DOHH2 (cell line): ENCODE data around the gene CPLX3.

ENCODE experiments used
- H3F3A ChIP-seq: fragments of 200-600 bp; sonication (generic), shearing (Covaris generic); 2 replicates; pipeline ENCODE4 v1.6.0; 2016; ENCODE audit warnings: antibody characterized with exemption, mild to moderate bottlenecking; ENCODE audit not compliant: control insufficient read depth, insufficient read depth
- H3K27ac ChIP-seq: fragments of 200-600 bp; sonication (generic); 2 replicates; pipeline ENCODE4 v1.5.1; 2014; ENCODE audit warnings: low read depth, mild to moderate bottlenecking, low read length, moderate library complexity
- H3K27me3 ChIP-seq: fragments of 200-600 bp; sonication (generic); 2 replicates; pipeline ENCODE4 v1.6.1; 2014; ENCODE audit warnings: mild to moderate bottlenecking, low read length, mixed read lengths; ENCODE audit not compliant: control insufficient read depth
- H3K36me3 ChIP-seq: fragments of 200-600 bp; sonication (generic); 2 replicates; pipeline ENCODE4 v1.6.1; 2014; ENCODE audit warnings: mild to moderate bottlenecking, low read length, moderate library complexity, mixed read lengths; ENCODE audit not compliant: control insufficient read depth
- H3K4me1 ChIP-seq: fragments of 200-600 bp; sonication (generic); 2 replicates; pipeline ENCODE4 v1.6.1; 2014; ENCODE audit warnings: mild to moderate bottlenecking, low read length, mixed read lengths; ENCODE audit not compliant: control insufficient read depth
- H3K4me2 ChIP-seq: fragments of 200-600 bp; sonication (generic); 2 replicates; pipeline ENCODE4 v1.6.0; 2014; ENCODE audit warnings: mild to moderate bottlenecking, low read length, moderate library complexity
- H3K4me3 ChIP-seq: fragments of 200-600 bp; sonication (generic); 2 replicates; pipeline ENCODE4 v1.5.1; 2014; ENCODE audit warnings: mild to moderate bottlenecking, low read length, mixed read lengths
- H3K79me2 ChIP-seq: fragments of 200-600 bp; sonication (generic); 2 replicates; pipeline ENCODE4 v1.6.1; 2014; ENCODE audit warnings: mild to moderate bottlenecking, low read length, mixed read lengths; ENCODE audit not compliant: control insufficient read depth
- H3K9me2 ChIP-seq: fragments of 200-600 bp; sonication (generic); replicated peaks from 2 replicates; pipeline ENCODE4 v1.6.1; 2014; ENCODE audit warnings: mild to moderate bottlenecking, low read length, mixed read lengths; ENCODE audit not compliant: control insufficient read depth
- H3K9me3 ChIP-seq: fragments of 200-600 bp; sonication (generic); 2 replicates; pipeline ENCODE4 v1.6.1; 2014; ENCODE audit warnings: antibody characterized with exemption, low read length, mixed read lengths; ENCODE audit not compliant: control insufficient read depth, insufficient read depth
- H4K20me1 ChIP-seq: fragments of 200-600 bp; sonication (generic); 2 replicates; pipeline ENCODE4 v1.6.0; 2014; ENCODE audit warnings: low read depth, mild to moderate bottlenecking, antibody characterized with exemption, low read length, moderate library complexity; ENCODE audit not compliant: control insufficient read depth, insufficient read depth
- CTCF ChIP-seq: fragments of 200-600 bp; sonication (generic); IDR thresholded peaks from one replicate; pipeline ENCODE4 v1.5.1; 2014; ENCODE audit warnings: antibody characterized with exemption, mild to moderate bottlenecking, low read depth, low read length; ENCODE audit not compliant: poor library complexity, severe bottlenecking
- EZH2phosphoT487 ChIP-seq: fragments of 200-600 bp; sonication (generic); IDR thresholded peaks from 2 replicates; pipeline ENCODE4 v1.6.1; 2017; ENCODE audit warnings: borderline replicate concordance, mild to moderate bottlenecking, antibody characterized with exemption, low read length, moderate library complexity, mixed read lengths

The CPLX3 gene

GRCh38 chr15:74823324-74823723 lies 3.1 kb upstream of the CPLX3 start:
- Histone ChIP-seq H3K79me2 (no peaks in the 10 kb centered on the region), H3F3A (no peaks in the 10 kb centered on the region), H3K4me1 (peaks cover 45% of the 10 kb centered on the region)

GRCh38 chr15:74824976-74825375 lies 1.5 kb upstream of the CPLX3 start:
- H3K9me2 ChIP-seq: no peaks in the 10 kb centered on the region
- H3K4me1 ChIP-seq: peaks cover 29% of the 10 kb centered on the region
- H3K27ac ChIP-seq: no peak overlapping the region
- H3K36me3 ChIP-seq: no peaks in the 10 kb centered on the region
- H3F3A ChIP-seq: no peaks in the 10 kb centered on the region
- H3K4me3 ChIP-seq: no peak overlapping the region
- no peaks in the 10 kb centered on the region for H3K9me3 ChIP-seq
- no peaks in the 10 kb centered on the region for H3K79me2 ChIP-seq
- no peak overlapping the region for H3K4me2 ChIP-seq
- no peaks in the 10 kb centered on the region for H4K20me1 ChIP-seq
- no peak for TF ChIP-seq CTCF
- TF ChIP-seq EZH2phosphoT487: no peak
- H3K27me3 ChIP-seq: peaks cover 20% of the 10 kb centered on the region

More at GRCh38 chr15:74823324-74823723, 3.1 kb upstream of the CPLX3 start:
- Histone ChIP-seq H3K4me3 (no peak overlapping the region), H3K9me3 (no peaks in the 10 kb centered on the region), H3K9me2 (no peaks in the 10 kb centered on the region), H3K27ac (no peak overlapping the region), H3K27me3 (peaks cover 12% of the 10 kb centered on the region; the same call in 1 of the 2 replicates), H3K36me3 (no peaks in the 10 kb centered on the region), H3K4me2 (no peak overlapping the region), H4K20me1 (no peaks in the 10 kb centered on the region)
- TF ChIP-seq EZH2phosphoT487 (no peak), CTCF (no peak)

- Histone ChIP-seq H3K4me2 (no peak overlapping the region), H3K79me2 (no peaks in the 10 kb centered on the region), H3K4me1 (peaks cover 20% of the 10 kb centered on the region), H3K36me3 (no peaks in the 10 kb centered on the region), H3K9me2 (no peaks in the 10 kb centered on the region), H3K4me3 (no peak overlapping the region), H3K27me3 (peaks cover 20% of the 10 kb centered on the region), H3K27ac (no peak overlapping the region), H4K20me1 (no peaks in the 10 kb centered on the region), H3F3A (no peaks in the 10 kb centered on the region), H3K9me3 (no peaks in the 10 kb centered on the region)
- TF ChIP-seq EZH2phosphoT487 (no peak), CTCF (no peak)
These were observed 561 bp upstream of the CPLX3 start for GRCh38 chr15:74825866-74826265.

GRCh38 chr15:74826921-74827320 lies 494 bp downstream of the CPLX3 start:
- Histone ChIP-seq H3K4me3 (no peak overlapping the region), H4K20me1 (no peaks in the 10 kb centered on the region), H3K79me2 (no peaks in the 10 kb centered on the region), H3K27me3 (peaks cover 20% of the 10 kb centered on the region), H3K4me1 (peaks cover 11% of the 10 kb centered on the region), H3K9me3 (no peaks in the 10 kb centered on the region), H3F3A (no peaks in the 10 kb centered on the region), H3K4me2 (no peak overlapping the region), H3K36me3 (no peaks in the 10 kb centered on the region), H3K9me2 (no peaks in the 10 kb centered on the region), H3K27ac (no peak overlapping the region)
- no peak for TF ChIP-seq EZH2phosphoT487
- TF ChIP-seq CTCF: no peak
